Prostate gland (tissue), 2 donors: ENCODE data around the gene KIAA1328. TPM values are rescaled to one million over a fixed set of nuclear protein-coding genes. Genes with fewer than 3 reads are reported as not detected.

ENCODE experiments used
- DNase-seq: peaks from one replicate; pipeline ENCODE4 v3.0.0-alpha.2; 2019; ENCODE audit warnings: low spot score
- H3K27ac ChIP-seq, 2 donors: fragments of 200-600 bp; sonication (generic); 2 replicates each; pipeline ENCODE4 v1.5.1; 2017 to 2019
- H3K27me3 ChIP-seq: fragments of 200-600 bp; sonication (generic); replicated peaks from 2 replicates; pipeline ENCODE4 v1.5.1; 2019; ENCODE audit not compliant: insufficient read depth
- H3K36me3 ChIP-seq, 2 donors: fragments of 200-600 bp; sonication (generic); 1 replicate in 1 of 2; 2 replicates in 1 of 2; pipeline versions ENCODE4 v1.5.1 to v1.8.1; 2017 to 2019
- H3K4me1 ChIP-seq: fragments of 200-600 bp; sonication (generic); replicated peaks from 2 replicates; pipeline ENCODE4 v1.5.1; 2019
- H3K4me3 ChIP-seq, 2 donors: fragments of 200-600 bp; sonication (generic); 2 replicates each; pipeline ENCODE4 v1.5.1; 2017 to 2019
- H3K9me3 ChIP-seq: fragments of 200-600 bp; sonication (generic); 2 replicates; pipeline ENCODE4 v1.5.1; 2017
- CTCF ChIP-seq, 4 experiments: fragments of 200-600 bp in 2 of 4; fragments of 450-650 bp in 2 of 4; sonication (generic) in 2 of 4; IDR thresholded peaks; 1 replicate in 3 of 4; 2 replicates in 1 of 4; pipeline ENCODE4 v1.5.1; 2016 to 2019; ENCODE audit warnings: antibody characterized with exemption in 4 of 4, mild to moderate bottlenecking in 2 of 4, moderate library complexity in 2 of 4
- POLR2A ChIP-seq: fragments of 450-650 bp; IDR thresholded peaks from one replicate; pipeline ENCODE4 v1.6.1; 2016; ENCODE audit warnings: antibody characterized with exemption, mild to moderate bottlenecking
- POLR2AphosphoS5 ChIP-seq: sonication (generic); formaldehyde crosslinking; IDR thresholded peaks from one replicate; pipeline ENCODE4 v1.6.1; 2017; ENCODE audit warnings: antibody characterized with exemption
- WGBS: methylation state at CpG from one replicate; pipeline ENCODE4 v1.1.5; 2018; 5-methylcytosine and 5-hydroxymethylcytosine counted together
- intact Hi-C: fragments of 100-400 bp; cut with DNase I; formaldehyde crosslinking; loops from one replicate; pipeline ENCODE4 v1.14.2; 2022
- total RNA-seq, 2 donors: library from RNA; depleted of rRNA; stranded (reverse); fragments of >200 nt; gene quantifications; one replicate each; pipeline ENCODE4 v1.1.0, GENCODE V29; 2016

The KIAA1328 gene
- total RNA-seq, 2 donors from 2014 or later = 8.7 to 13.7 TPM

- H3K36me3 ChIP-seq = no peaks in the 10 kb centered on the region
- intact Hi-C loops = loop anchor here (10.0 kb wide), 1 partner anchor 515 kb away; the partner anchor contains the start of gene FHOD3
Measured at GRCh38 chr18:36809590-36810381, 19.1 kb upstream of the KIAA1328 start.

GRCh38 chr18:36811430-36811829 is 17.5 kb upstream of the KIAA1328 start:
- H3K9me3 ChIP-seq = no peaks in the 10 kb centered on the region

More at GRCh38 chr18:36809590-36810381, 19.1 kb upstream of the KIAA1328 start:
- no peaks in the 10 kb centered on the region for H3K27me3 ChIP-seq
- no peaks in the 10 kb centered on the region for H3K9me3 ChIP-seq
- WGBS = 42% methylated on average over 6 of the region's 6 CpGs
- TF ChIP-seq POLR2AphosphoS5 (peak; percentile 25), CTCF (IDR thresholded peaks at IDR 0.05) (peak; percentile 59 to 65 (median 60)), POLR2A (no peak)
- peak; percentile 35 for DNase-seq
- no peaks in the 10 kb centered on the region for H3K4me1 ChIP-seq
- no peak overlapping the region for H3K4me3 ChIP-seq
- H3K27ac ChIP-seq = no peak overlapping the region

GRCh38 chr18:36811955-36812354 is 17.0 kb upstream of the KIAA1328 start:
- TF ChIP-seq CTCF (IDR thresholded peaks at IDR 0.05) (no peak), POLR2A (no peak)
- Histone ChIP-seq H3K36me3 (no peaks in the 10 kb centered on the region), H3K27ac (no peak overlapping the region)

More at GRCh38 chr18:36811430-36811829, 17.5 kb upstream of the KIAA1328 start:
- intact Hi-C loops = loop anchor here (10.0 kb wide), 1 partner anchor 517 kb away; the partner anchor contains the start of gene FHOD3
- no peak overlapping the region for H3K4me3 ChIP-seq
- no peak overlapping the region for H3K27ac ChIP-seq
- no peaks in the 10 kb centered on the region for H3K4me1 ChIP-seq
- 67% methylated on average over 3 of the region's 3 CpGs for WGBS
- DNase-seq = no peak
- TF ChIP-seq POLR2A (no peak), CTCF (IDR thresholded peaks at IDR 0.05) (no peak), POLR2AphosphoS5 (no peak)
- H3K36me3 ChIP-seq = no peaks in the 10 kb centered on the region
- H3K27me3 ChIP-seq = no peaks in the 10 kb centered on the region

GRCh38 chr18:36812678-36813077 is 16.2 kb upstream of the KIAA1328 start:
- no peaks in the 10 kb centered on the region for H3K27me3 ChIP-seq
- no peak overlapping the region for H3K4me3 ChIP-seq
- no peaks in the 10 kb centered on the region for H3K9me3 ChIP-seq
- intact Hi-C loops = loop anchor here (10.0 kb wide), 1 partner anchor 518 kb away; the partner anchor contains the start of gene FHOD3
- H3K36me3 ChIP-seq = no peaks in the 10 kb centered on the region
- H3K4me1 ChIP-seq = no peaks in the 10 kb centered on the region
- H3K27ac ChIP-seq = no peak overlapping the region
- WGBS = 82% methylated on average over 3 of the region's 3 CpGs
- DNase-seq = no peak
- TF ChIP-seq POLR2A (no peak), CTCF (IDR thresholded peaks at IDR 0.05) (no peak), POLR2AphosphoS5 (no peak)

More at GRCh38 chr18:36811955-36812354, 17.0 kb upstream of the KIAA1328 start:
- no peaks in the 10 kb centered on the region for H3K9me3 ChIP-seq
- H3K4me3 ChIP-seq = no peak overlapping the region
- no peaks in the 10 kb centered on the region for H3K4me1 ChIP-seq
- no peaks in the 10 kb centered on the region for H3K27me3 ChIP-seq
- no peak for DNase-seq
- intact Hi-C loops = loop anchor here (10.0 kb wide), 1 partner anchor 517 kb away; the partner anchor contains the start of gene FHOD3
